Ammon's horn (tissue), 1 donor: Measurements from ENCODE around the gene GLT6D1.
A peak's percentile ranks its signal among the peaks of the same experiment; 100 is the strongest.

ENCODE experiments used
- DNase-seq: peaks from one replicate; pipeline ENCODE4 v3.0.0-alpha.2; 2016; ENCODE audit warnings: low spot score

The GLT6D1 gene

GRCh38 chr9:135608294-135608998, 30.9 kb downstream of the GLT6D1 start:
- no peak for DNase-seq

- no peak for DNase-seq
Observed at GRCh38 chr9:135607401-135608293, 31.7 kb downstream of the GLT6D1 start.

GRCh38 chr9:135606885-135607259, 32.5 kb downstream of the GLT6D1 start:
- DNase-seq = no peak

GRCh38 chr9:135605238-135605781, 34.0 kb downstream of the GLT6D1 start:
- peak; percentile 37 for DNase-seq

- no peak for DNase-seq
Observed at GRCh38 chr9:135604437-135605237, 34.7 kb downstream of the GLT6D1 start.

- DNase-seq = no peak
Observed at GRCh38 chr9:135602789-135603481, 36.4 kb downstream of the GLT6D1 start.

- no peak for DNase-seq
Observed at GRCh38 chr9:135601988-135602387, 37.4 kb downstream of the GLT6D1 start.

GRCh38 chr9:135600296-135600817, 39.0 kb downstream of the GLT6D1 start:
- no peak for DNase-seq

- DNase-seq = no peak
Observed at GRCh38 chr9:135596211-135596610, 43.1 kb downstream of the GLT6D1 start.

GRCh38 chr9:135592625-135593024, 46.7 kb downstream of the GLT6D1 start:
- no peak for DNase-seq

- DNase-seq = no peak
Observed at GRCh38 chr9:135592331-135592590, 47.1 kb downstream of the GLT6D1 start.

- DNase-seq = no peak
Observed at GRCh38 chr9:135591506-135592330, 47.6 kb downstream of the GLT6D1 start.

- no peak for DNase-seq
Observed at GRCh38 chr9:135590486-135591079, 48.8 kb downstream of the GLT6D1 start.

- DNase-seq = no peak
Observed at GRCh38 chr9:135589596-135590485, 49.5 kb downstream of the GLT6D1 start.

GRCh38 chr9:135588886-135589595, 50.3 kb downstream of the GLT6D1 start:
- DNase-seq = no peak

- no peak for DNase-seq
Observed at GRCh38 chr9:135588371-135588770, 51.0 kb downstream of the GLT6D1 start.

GRCh38 chr9:135587658-135588057, 51.7 kb downstream of the GLT6D1 start:
- no peak for DNase-seq

- DNase-seq = no peak
Observed at GRCh38 chr9:135586601-135587109, 52.7 kb downstream of the GLT6D1 start.
